B cell (primary cell): ENCODE data around the gene TP63.

Experiments
- CTCF ChIP-seq: fragments of 200-600 bp; IDR thresholded peaks from one replicate; pipeline ENCODE4 v1.8.0; 2022; ENCODE audit warnings: antibody characterized with exemption, mild to moderate bottlenecking
- EZH2 ChIP-seq: IDR thresholded peaks from 2 replicates; pipeline ENCODE4 v1.6.1; 2012; ENCODE audit warnings: borderline replicate concordance, low read depth, mild to moderate bottlenecking, moderate library complexity, low read length; ENCODE audit not compliant: insufficient read depth, poor library complexity, severe bottlenecking

GRCh38 chr3:189630767-189631372 lies 319 bp upstream of the TP63 start:
- TF ChIP-seq CTCF (no peak), EZH2 (no peak)
